GM23338 (cell line): ENCODE data around the gene FAM111A. TPM values are rescaled to one million over a fixed set of nuclear protein-coding genes. Genes with fewer than 3 reads are reported as not detected.

Experiments used
- ATAC-seq: fragments of 200-7000 bp; cut with Tn5 transposase; 3 replicates; pipeline ENCODE4 v1.9.1; 2020
- DNase-seq: peaks from one replicate; pipeline ENCODE4 v3.0.0-alpha.2; 2015; ENCODE audit warnings: low spot score
- H2AFZ ChIP-seq: fragments of 200-600 bp; sonication (generic); 2 replicates; pipeline ENCODE4 v1.8.0; 2016; ENCODE audit warnings: antibody characterized with exemption, mild to moderate bottlenecking, moderate library complexity
- H3F3A ChIP-seq: fragments of 200-600 bp; sonication (generic); replicated peaks from 2 replicates; pipeline ENCODE4 v1.8.0; 2017; ENCODE audit warnings: antibody characterized with exemption, mixed run types, low read depth
- H3K27ac ChIP-seq: fragments of 200-600 bp; sonication (generic); 2 replicates; pipeline ENCODE4 v1.6.1; 2016; ENCODE audit warnings: low read depth
- H3K27me3 ChIP-seq: fragments of 200-600 bp; sonication (generic); 2 replicates; pipeline ENCODE4 v1.8.0; 2016; ENCODE audit warnings: mild to moderate bottlenecking, mixed run types, moderate library complexity; ENCODE audit not compliant: insufficient read depth
- H3K36me3 ChIP-seq: fragments of 200-600 bp; sonication (generic); 2 replicates; pipeline ENCODE4 v1.8.0; 2016; ENCODE audit warnings: mild to moderate bottlenecking; ENCODE audit not compliant: insufficient read depth
- H3K4me1 ChIP-seq: fragments of 200-600 bp; sonication (generic); 2 replicates; pipeline ENCODE4 v1.8.0; 2016; ENCODE audit warnings: mild to moderate bottlenecking, moderate library complexity; ENCODE audit not compliant: insufficient read depth
- H3K4me2 ChIP-seq: fragments of 200-600 bp; sonication (generic); 2 replicates; pipeline ENCODE4 v1.7.1; 2017; ENCODE audit warnings: mixed run types
- H3K4me3 ChIP-seq: fragments of 200-600 bp; sonication (generic); 2 replicates; pipeline ENCODE4 v1.6.1; 2016; ENCODE audit warnings: mixed run types
- H3K79me2 ChIP-seq: fragments of 200-600 bp; sonication (generic); replicated peaks from 2 replicates; pipeline ENCODE4 v1.8.0; 2017; ENCODE audit warnings: mild to moderate bottlenecking; ENCODE audit not compliant: insufficient read depth
- H3K9me2 ChIP-seq: fragments of 200-600 bp; sonication (generic); 2 replicates; pipeline ENCODE4 v1.8.0; 2017; ENCODE audit not compliant: insufficient read depth
- H4K20me1 ChIP-seq: fragments of 200-600 bp; sonication (generic); replicated peaks from 2 replicates; pipeline ENCODE4 v1.8.0; 2017; ENCODE audit warnings: mild to moderate bottlenecking; ENCODE audit not compliant: insufficient read depth
- H3K27ac Mint-ChIP-seq: 2 replicates; pipeline ENCODE4 v1.8.0; 2020; ENCODE audit warnings: inconsistent platforms, mild to moderate bottlenecking, moderate library complexity, mixed read lengths
- H3K27me3 Mint-ChIP-seq: 3 replicates; pipeline ENCODE4 v1.8.0; 2022; ENCODE audit warnings: low read depth, mild to moderate bottlenecking, moderate library complexity, mixed read lengths, inconsistent platforms; ENCODE audit not compliant: insufficient read depth, poor library complexity
- H3K36me3 Mint-ChIP-seq: 3 replicates; pipeline ENCODE4 v1.8.0; 2021; ENCODE audit warnings: low read depth, mild to moderate bottlenecking, inconsistent platforms, moderate library complexity, mixed read lengths
- H3K4me1 Mint-ChIP-seq: 3 replicates; pipeline ENCODE4 v1.8.0; 2020; ENCODE audit warnings: mild to moderate bottlenecking, inconsistent platforms, mixed read lengths
- H3K4me3 Mint-ChIP-seq: 3 replicates; pipeline ENCODE4 v1.8.0; 2021; ENCODE audit warnings: moderate library complexity, mild to moderate bottlenecking, inconsistent platforms, mixed read lengths
- H3K9me3 Mint-ChIP-seq: 3 replicates; pipeline ENCODE4 v1.8.0; 2020; ENCODE audit warnings: moderate library complexity, mild to moderate bottlenecking, inconsistent platforms, mixed read lengths
- CREB1 ChIP-seq: fragments of 250-450 bp; sonication (Bioruptor Pico); IDR thresholded peaks from 2 replicates; pipeline ENCODE4 v1.5.0; 2020; ENCODE audit warnings: low read depth, mild to moderate bottlenecking, moderate library complexity
- CTCF ChIP-seq, 2 experiments: fragments of 200-600 bp in 1 of 2; sonication (generic) in 1 of 2; conservative IDR thresholded peaks; 2 replicates each; pipeline versions ENCODE4 v1.5.1 to v1.6.1; 2016 to 2017; ENCODE audit warnings: antibody characterized with exemption in 2 of 2, low read depth in 2 of 2, mild to moderate bottlenecking in 2 of 2, moderate library complexity in 1 of 2
- ETS1 ChIP-seq: IDR thresholded peaks from 2 replicates; pipeline ENCODE4 v1.6.1; 2016; ENCODE audit warnings: antibody characterized with exemption
- EZH2 ChIP-seq: fragments of 200-600 bp; sonication (generic); IDR thresholded peaks from one replicate; pipeline ENCODE4 v1.8.0; 2017; ENCODE audit warnings: antibody characterized with exemption, mild to moderate bottlenecking, low read depth; ENCODE audit not compliant: unreplicated experiment
- JUNB ChIP-seq: IDR thresholded peaks from one replicate; pipeline ENCODE4 v1.6.1; 2016; ENCODE audit warnings: antibody characterized with exemption; ENCODE audit not compliant: unreplicated experiment
- NANOG ChIP-seq: IDR thresholded peaks from 2 replicates; pipeline ENCODE4 v1.6.1; 2016; ENCODE audit warnings: antibody characterized with exemption, borderline replicate concordance
- POLR2AphosphoS5 ChIP-seq: IDR thresholded peaks from 2 replicates; pipeline ENCODE4 v1.6.1; 2016; ENCODE audit warnings: antibody characterized with exemption, low read depth
- STAT1 ChIP-seq: IDR thresholded peaks from one replicate; pipeline ENCODE4 v1.6.1; 2016; ENCODE audit warnings: antibody characterized with exemption; ENCODE audit not compliant: unreplicated experiment
- ZNF331 ChIP-seq: fragments of 250-450 bp; sonication (Bioruptor Pico); IDR thresholded peaks from 2 replicates; pipeline ENCODE4 v1.5.0; 2020; ENCODE audit warnings: low read depth, mild to moderate bottlenecking, moderate library complexity
- ZNF462 ChIP-seq: fragments of 250-450 bp; sonication (Bioruptor Pico); IDR thresholded peaks from 2 replicates; pipeline ENCODE4 v1.5.0; 2020; ENCODE audit warnings: mild to moderate bottlenecking, moderate library complexity
- polyA plus RNA-seq: library from polyadenylated mRNA; unstranded; fragments of >200 nt; fragmentation: Nextera tagmentation; extraction: Ambion mirVana; gene quantifications from 2 replicates; pipeline ENCODE4 v1.2.1, GENCODE V29; 2016
- total RNA-seq: library from RNA; depleted of rRNA; stranded (reverse); fragments of >200 nt; shearing (Covaris generic); gene quantifications from 2 replicates; pipeline ENCODE4 v1.2.3, GENCODE V29; 2014

Gene FAM111A
- total and polyA plus RNA-seq, 2 experiments from 2014 or later: 23.0 to 38.1 TPM

- no peak for TF ChIP-seq CTCF (conservative IDR thresholded peaks at IDR 0.05; ENCODE audit: low read depth in 2 of 2)
- no peak for TF ChIP-seq STAT1
- no peak for TF ChIP-seq POLR2AphosphoS5
These were observed 51.0 kb downstream of the FAM111A start (continued) for GRCh38 chr11:59193587-59194130.

- H3K36me3 ChIP-seq: peaks cover 16% of the 10 kb centered on the region
- Mint-ChIP-seq H3K36me3 (peaks cover 82% of the 10 kb centered on the region), H3K4me3 (no peak overlapping the region), H3K9me3 (peaks cover 12% of the 10 kb centered on the region), H3K27ac (no peak overlapping the region), H3K4me1 (no peaks in the 10 kb centered on the region; the same call in 2 of the 3 replicates), H3K27me3 (no peaks in the 10 kb centered on the region)
- no peaks in the 10 kb centered on the region for H3F3A ChIP-seq
- no peaks in the 10 kb centered on the region for H4K20me1 ChIP-seq
- H3K27ac ChIP-seq: no peak overlapping the region
- H3K27me3 ChIP-seq: no peaks in the 10 kb centered on the region
- H3K4me2 ChIP-seq: no peak overlapping the region
- H2AFZ ChIP-seq: no peak overlapping the region
- H3K4me3 ChIP-seq: no peak overlapping the region
- 0 out of 2 replicates have a peak, but pooled peaks cover 4% of the 10 kb centered on the region for H3K9me2 ChIP-seq
- DNase-seq: no peak
- no peaks in the 10 kb centered on the region for H3K79me2 ChIP-seq
- ATAC-seq: no peak
- H3K4me1 ChIP-seq: no peaks in the 10 kb centered on the region
- TF ChIP-seq JUNB (no peak), EZH2 (no peak), NANOG (no peak), ETS1 (no peak), CREB1 (CRISPR knock-in tag) (no peak), ZNF331 (CRISPR knock-in tag) (no peak), CTCF (conservative IDR thresholded peaks at IDR 0.05; ENCODE audit: low read depth in 2 of 2) (no peak), ZNF462 (CRISPR knock-in tag) (no peak)
These were observed 52.9 kb downstream of the FAM111A start for GRCh38 chr11:59195586-59195985.
